Measurements from ENCODE around the gene SLAMF9.
A peak's percentile ranks its signal among the peaks of the same experiment; 100 is the strongest.

SLAMF9 gene

DNA sequence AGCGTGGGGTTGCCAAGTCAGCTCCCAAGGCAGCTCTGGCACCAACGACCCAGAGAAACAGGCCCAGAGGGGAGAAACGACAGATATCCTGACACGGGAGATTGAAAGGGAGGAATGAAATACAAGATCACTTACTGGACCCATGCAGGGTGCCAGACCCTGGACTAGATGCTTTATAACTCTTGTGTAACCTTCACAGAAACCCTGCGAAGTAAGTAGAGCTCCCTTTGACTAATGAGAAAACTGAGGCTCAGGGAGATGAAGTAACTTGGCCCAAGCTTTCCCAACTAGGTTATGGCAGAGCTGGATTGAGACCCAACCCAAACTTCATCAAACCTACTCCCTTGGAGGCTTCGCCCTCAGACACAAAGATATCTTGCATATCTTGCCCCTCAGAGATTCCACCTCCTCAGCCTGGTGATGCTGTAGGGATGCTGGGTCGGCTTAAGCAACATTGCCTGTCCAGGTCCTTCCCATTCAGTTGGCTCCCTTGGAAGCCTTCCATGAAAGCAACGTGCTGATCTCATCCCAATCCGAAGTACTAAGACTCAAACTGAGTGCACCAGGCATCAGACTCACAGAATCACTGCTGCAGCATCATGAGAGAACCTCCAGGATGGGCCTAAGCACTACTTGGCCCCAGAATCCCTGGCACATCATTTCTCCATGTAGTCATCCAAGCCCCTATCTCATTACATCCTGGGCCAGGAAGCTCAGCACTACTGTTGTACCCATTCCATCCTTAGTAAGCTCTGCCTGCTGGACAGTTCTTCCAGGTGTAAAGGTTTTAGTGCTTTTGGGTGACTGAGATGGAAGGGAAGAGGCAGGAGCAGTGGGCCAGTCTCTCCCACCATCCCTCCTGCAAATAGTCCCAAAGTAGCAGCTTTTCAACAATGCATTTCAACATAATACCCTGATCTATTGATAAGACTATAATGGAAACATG is 7.5 kb downstream of the SLAMF9 start:
- H3K9ac ChIP-seq (ENCODE audit: insufficient read length, low read depth), result peak overlapping the region; percentile 83
- peak overlapping the region; percentile 58 for H3K4me3 ChIP-seq (ENCODE audit: insufficient read length, low read depth)
- TF ChIP-seq SUZ12 (IDR thresholded peaks at IDR 0.05; ENCODE audit: extremely low read depth, insufficient read depth, insufficient read length), result no peak
- no peak for TF ChIP-seq ZNF274 (IDR thresholded peaks at IDR 0.05; ENCODE audit: low read depth, low read length)
- TF ChIP-seq YY1 (IDR thresholded peaks at IDR 0.05; ENCODE audit: insufficient read depth, insufficient read length), result no peak
- DNase-seq (ENCODE audit: low read depth, low spot score), result no peak
- H3K9me3 ChIP-seq (ENCODE audit: insufficient read depth, low read length), result no peaks in the 10 kb centered on the region
- H3K4me1 ChIP-seq (ENCODE audit: insufficient read depth, insufficient read length), result peaks cover 7% of the 10 kb centered on the region
- peaks cover 15% of the 10 kb centered on the region for H3K36me3 ChIP-seq (ENCODE audit: insufficient read depth, insufficient read length, low read length)
- H3K27me3 ChIP-seq (ENCODE audit: insufficient read depth, insufficient read length), result peaks cover 5% of the 10 kb centered on the region

DNA sequence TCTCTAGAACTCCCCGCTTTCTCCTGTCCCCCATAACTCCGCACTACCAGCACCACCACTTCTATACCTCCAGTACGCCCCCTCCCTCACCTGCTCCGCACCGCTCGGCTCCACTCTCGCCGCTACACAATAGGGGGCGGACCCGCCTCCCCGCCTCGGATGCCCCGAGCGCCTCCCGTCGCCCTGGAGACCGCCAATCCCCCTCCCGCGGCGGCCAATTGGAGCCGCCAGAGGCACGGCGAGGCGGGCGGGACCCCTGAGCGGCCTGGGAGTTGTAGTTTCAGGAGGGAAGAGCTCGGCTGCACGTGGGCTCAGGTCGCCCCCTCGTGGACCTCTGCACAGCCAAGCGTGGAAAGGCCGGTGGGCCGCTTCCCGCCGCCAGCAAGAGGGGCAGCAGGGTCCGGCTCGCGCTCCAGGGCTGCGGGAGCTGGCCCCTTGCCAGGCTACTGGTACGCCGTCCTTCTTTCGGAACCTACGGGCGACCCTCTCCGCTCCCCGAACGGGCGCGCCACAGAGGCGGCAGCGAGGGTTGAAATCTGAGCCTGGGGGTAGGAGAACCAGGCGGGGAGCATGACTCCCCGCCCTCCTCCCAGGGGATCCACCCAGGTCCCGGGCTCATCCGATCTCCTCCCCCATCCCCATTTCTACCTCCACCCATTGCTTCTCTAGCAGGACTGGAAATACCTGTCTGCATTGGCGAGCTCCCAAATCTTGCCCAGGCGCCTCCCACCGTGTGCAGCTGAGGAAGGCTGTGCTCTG is 8.4 kb downstream of the SLAMF9 start, which contains the start of gene IGSF9:
Gene IGSF9 (minus strand): TSS at position 131 of the 759 bp plus-strand sequence. CDS start 2,159 bp downstream, outside the sequence.
- peak within 1 kb of the TSS; percentile 83 for H3K9ac ChIP-seq (ENCODE audit: insufficient read length, low read depth)
- H3K4me3 ChIP-seq (ENCODE audit: insufficient read length, low read depth), result peak within 1 kb of the TSS; percentile 58
- H3K36me3 ChIP-seq (ENCODE audit: insufficient read depth, insufficient read length, low read length), result peaks cover 15% of the 10 kb centered on the region
- H3K27me3 ChIP-seq (ENCODE audit: insufficient read depth, insufficient read length), result peaks cover 5% of the 10 kb centered on the region
- no peaks in the 10 kb centered on the region for H3K9me3 ChIP-seq (ENCODE audit: insufficient read depth, low read length)
- H3K4me1 ChIP-seq (ENCODE audit: insufficient read depth, insufficient read length), result peaks cover 15% of the 10 kb centered on the region
- peak; percentile 99 for DNase-seq (ENCODE audit: low read depth, low spot score)
- TF ChIP-seq SUZ12 (IDR thresholded peaks at IDR 0.05; ENCODE audit: extremely low read depth, insufficient read depth, insufficient read length) (no peak), YY1 (IDR thresholded peaks at IDR 0.05; ENCODE audit: insufficient read depth, insufficient read length) (no peak), ZNF274 (IDR thresholded peaks at IDR 0.05; ENCODE audit: low read depth, low read length) (no peak)

DNA sequence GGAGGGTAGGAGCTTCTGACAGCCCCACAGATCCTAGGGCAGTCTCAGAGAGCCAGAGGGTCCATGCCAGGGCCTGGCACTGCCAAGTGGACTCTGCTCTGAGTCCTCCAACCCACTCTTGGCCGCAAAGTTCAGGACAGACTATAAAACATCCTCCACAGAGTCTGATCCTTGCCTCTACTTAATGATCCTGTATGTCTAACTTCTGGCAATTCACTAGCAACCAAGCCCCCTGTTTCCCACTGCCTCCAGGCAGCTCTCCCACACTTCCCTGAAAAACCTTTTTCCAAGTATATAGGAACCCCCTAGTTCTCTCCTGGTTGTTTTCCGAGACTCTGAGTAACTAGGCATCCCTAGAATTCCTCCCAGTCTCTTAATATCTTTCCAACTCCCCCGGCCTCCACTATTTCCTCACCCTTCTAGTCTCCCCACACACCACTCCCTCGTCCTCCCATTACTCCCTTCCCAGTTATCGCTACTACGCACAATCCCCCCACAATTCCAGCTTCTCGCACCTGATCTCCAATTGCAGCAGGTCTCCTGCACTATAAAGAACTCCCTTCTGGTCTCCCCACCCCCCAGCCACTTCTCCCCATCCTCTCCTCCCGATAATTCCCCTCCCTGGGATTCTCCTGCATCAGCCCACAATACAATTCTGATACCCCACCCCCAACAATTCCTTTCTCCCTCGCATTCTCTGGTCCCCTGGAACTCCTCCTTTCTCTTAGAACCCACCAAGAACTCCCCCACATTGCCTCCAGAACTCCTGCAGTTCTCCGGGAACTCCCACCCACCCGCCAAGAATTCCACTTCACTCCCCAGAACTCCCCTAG is 9.2 kb downstream of the SLAMF9 start:
- peaks cover 5% of the 10 kb centered on the region for H3K27me3 ChIP-seq (ENCODE audit: insufficient read depth, insufficient read length)
- H3K9me3 ChIP-seq (ENCODE audit: insufficient read depth, low read length), result no peaks in the 10 kb centered on the region
- H3K4me1 ChIP-seq (ENCODE audit: insufficient read depth, insufficient read length), result peaks cover 15% of the 10 kb centered on the region
- no peak for TF ChIP-seq SUZ12 (IDR thresholded peaks at IDR 0.05; ENCODE audit: extremely low read depth, insufficient read depth, insufficient read length)
- no peak for TF ChIP-seq YY1 (IDR thresholded peaks at IDR 0.05; ENCODE audit: insufficient read depth, insufficient read length)
- TF ChIP-seq ZNF274 (IDR thresholded peaks at IDR 0.05; ENCODE audit: low read depth, low read length), result no peak
- H3K4me3 ChIP-seq (ENCODE audit: insufficient read length, low read depth), result peak overlapping the region; percentile 58
- no peak for DNase-seq (ENCODE audit: low read depth, low spot score)
- H3K36me3 ChIP-seq (ENCODE audit: insufficient read depth, insufficient read length, low read length), result peaks cover 22% of the 10 kb centered on the region
- peak overlapping the region; percentile 66 for H3K9ac ChIP-seq (ENCODE audit: insufficient read length, low read depth)

DNA sequence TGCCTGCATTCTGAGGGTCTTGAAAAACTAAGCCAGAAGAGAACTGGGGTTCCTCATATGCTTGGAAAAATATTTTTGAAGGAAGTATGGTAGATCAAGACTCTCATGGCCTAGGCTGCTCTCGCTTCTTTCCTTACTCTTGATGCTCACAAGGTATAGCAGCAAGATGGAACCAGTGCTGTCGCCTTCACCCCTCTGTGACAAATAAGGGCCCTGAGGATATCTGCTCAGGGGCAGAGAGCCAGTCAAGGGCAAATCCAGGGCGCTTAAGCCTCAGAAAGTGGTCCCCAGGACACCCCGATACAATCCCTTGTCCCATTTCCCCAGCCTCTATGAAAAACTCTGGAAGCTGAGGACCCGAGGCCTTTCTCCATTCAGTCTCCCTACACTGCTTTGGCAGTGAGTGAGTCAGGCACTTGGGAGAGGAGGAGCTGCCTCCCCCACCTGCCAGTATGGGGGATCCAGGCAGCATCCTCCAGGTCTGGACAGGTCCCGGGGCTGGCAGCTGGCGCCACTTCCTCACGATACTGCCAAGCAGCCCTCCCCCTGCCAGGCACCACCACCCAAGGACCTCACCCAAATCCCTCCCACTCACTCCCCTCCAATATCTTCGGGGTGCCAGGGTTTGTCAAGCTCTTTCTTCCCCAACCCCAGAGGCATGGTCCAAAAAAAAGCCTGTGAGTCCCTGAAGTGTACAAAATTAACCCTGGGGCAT is 10.0 kb downstream of the SLAMF9 start:
- Histone ChIP-seq H3K4me3 (ENCODE audit: insufficient read length, low read depth) (peak overlapping the region; percentile 58), H3K4me1 (ENCODE audit: insufficient read depth, insufficient read length) (peaks cover 15% of the 10 kb centered on the region), H3K36me3 (ENCODE audit: insufficient read depth, insufficient read length, low read length) (peaks cover 30% of the 10 kb centered on the region), H3K27me3 (ENCODE audit: insufficient read depth, insufficient read length) (peaks cover 5% of the 10 kb centered on the region), H3K9me3 (ENCODE audit: insufficient read depth, low read length) (no peaks in the 10 kb centered on the region), H3K9ac (ENCODE audit: insufficient read length, low read depth) (peak overlapping the region; percentile 66)
- TF ChIP-seq ZNF274 (IDR thresholded peaks at IDR 0.05; ENCODE audit: low read depth, low read length) (no peak), SUZ12 (IDR thresholded peaks at IDR 0.05; ENCODE audit: extremely low read depth, insufficient read depth, insufficient read length) (no peak), YY1 (IDR thresholded peaks at IDR 0.05; ENCODE audit: insufficient read depth, insufficient read length) (no peak)
- no peak for DNase-seq (ENCODE audit: low read depth, low spot score)

DNA sequence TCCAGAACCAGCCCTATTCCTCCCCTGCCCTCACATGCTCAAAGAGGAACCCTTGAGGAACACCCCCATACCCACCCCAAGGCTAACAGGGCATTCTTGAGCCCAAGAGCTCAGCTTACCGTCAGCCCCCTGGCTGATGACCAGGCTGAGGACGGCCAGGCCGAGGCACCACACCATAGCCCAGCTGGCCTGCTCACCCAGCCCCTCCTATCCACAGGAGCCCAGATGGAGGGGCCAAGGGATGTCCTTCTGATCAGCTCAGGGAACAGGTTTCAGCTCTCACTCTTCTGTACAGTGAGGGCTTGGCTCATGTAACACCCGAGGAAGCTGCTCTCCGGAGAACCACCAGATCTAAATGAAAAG is 10.8 kb downstream of the SLAMF9 start:
- peaks cover 35% of the 10 kb centered on the region for H3K36me3 ChIP-seq (ENCODE audit: insufficient read depth, insufficient read length, low read length)
- no peak overlapping the region for H3K4me3 ChIP-seq (ENCODE audit: insufficient read length, low read depth)
- H3K4me1 ChIP-seq (ENCODE audit: insufficient read depth, insufficient read length), result peaks cover 15% of the 10 kb centered on the region
- TF ChIP-seq YY1 (IDR thresholded peaks at IDR 0.05; ENCODE audit: insufficient read depth, insufficient read length) (no peak), ZNF274 (IDR thresholded peaks at IDR 0.05; ENCODE audit: low read depth, low read length) (no peak), SUZ12 (IDR thresholded peaks at IDR 0.05; ENCODE audit: extremely low read depth, insufficient read depth, insufficient read length) (no peak)
- H3K27me3 ChIP-seq (ENCODE audit: insufficient read depth, insufficient read length), result peaks cover 5% of the 10 kb centered on the region
- no peak for DNase-seq (ENCODE audit: low read depth, low spot score)
- no peak overlapping the region for H3K9ac ChIP-seq (ENCODE audit: insufficient read length, low read depth)
- no peaks in the 10 kb centered on the region for H3K9me3 ChIP-seq (ENCODE audit: insufficient read depth, low read length)

DNA sequence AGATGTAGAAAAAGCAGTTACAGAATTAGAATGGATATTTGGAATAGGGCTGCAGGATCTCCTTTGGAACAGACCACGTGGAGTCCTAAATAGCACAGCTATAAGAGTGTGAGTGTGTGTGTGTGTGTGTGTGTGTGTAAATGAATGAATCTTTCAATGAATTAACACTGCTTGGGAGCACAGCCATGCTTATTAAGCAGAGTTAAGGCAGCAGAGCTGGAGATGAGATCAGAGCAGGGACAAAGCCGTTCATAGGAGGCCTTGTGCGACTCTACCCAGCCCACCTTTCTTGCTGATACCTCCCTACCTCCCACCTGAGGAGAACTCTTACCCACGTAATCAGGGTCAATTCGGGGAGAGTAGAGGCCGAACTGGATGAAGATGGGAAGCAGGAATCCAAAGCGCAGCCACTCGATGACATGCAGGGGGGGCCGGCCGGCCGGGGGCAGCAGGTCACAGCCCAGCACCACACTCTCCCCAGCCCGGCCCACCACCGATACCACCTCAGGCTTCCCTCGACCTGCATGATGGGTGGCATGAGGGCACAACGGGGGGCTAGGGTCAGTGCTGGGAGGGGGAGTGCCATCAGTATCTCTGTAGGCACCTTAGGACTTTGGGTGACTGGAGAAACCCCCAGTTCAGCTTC is 11.3 kb downstream of the SLAMF9 start:
- peaks cover 18% of the 10 kb centered on the region for H3K4me1 ChIP-seq (ENCODE audit: insufficient read depth, insufficient read length)
- H3K9ac ChIP-seq (ENCODE audit: insufficient read length, low read depth), result no peak overlapping the region
- H3K36me3 ChIP-seq (ENCODE audit: insufficient read depth, insufficient read length, low read length), result peaks cover 38% of the 10 kb centered on the region
- TF ChIP-seq YY1 (IDR thresholded peaks at IDR 0.05; ENCODE audit: insufficient read depth, insufficient read length) (no peak), SUZ12 (IDR thresholded peaks at IDR 0.05; ENCODE audit: extremely low read depth, insufficient read depth, insufficient read length) (no peak), ZNF274 (IDR thresholded peaks at IDR 0.05; ENCODE audit: low read depth, low read length) (no peak)
- DNase-seq (ENCODE audit: low read depth, low spot score), result no peak
- no peak overlapping the region for H3K4me3 ChIP-seq (ENCODE audit: insufficient read length, low read depth)
- H3K9me3 ChIP-seq (ENCODE audit: insufficient read depth, low read length), result no peaks in the 10 kb centered on the region
- peaks cover 5% of the 10 kb centered on the region for H3K27me3 ChIP-seq (ENCODE audit: insufficient read depth, insufficient read length)
